Nephron progenitor cell (in vitro differentiated cells): ENCODE data around the gene B4GALNT4.
A peak's percentile ranks its signal among the peaks of the same experiment; 100 is the strongest.
"Not testable (repeated sequence)": the region's sequence is repeated elsewhere in the genome, so short reads cannot be mapped to it uniquely, and the experiment has no call there.

Experiments used
- DNase-seq: peaks from one replicate; pipeline ENCODE4 v3.0.0; 2021
- H3K27ac Mint-ChIP-seq: 2 replicates; pipeline ENCODE4 v1.8.0; 2021; ENCODE audit warnings: mild to moderate bottlenecking, moderate library complexity, mixed read lengths
- H3K27me3 Mint-ChIP-seq: 2 replicates; pipeline ENCODE4 v1.8.0; 2021; ENCODE audit warnings: mild to moderate bottlenecking, low read depth, mixed read lengths; ENCODE audit not compliant: poor library complexity
- H3K36me3 Mint-ChIP-seq: 2 replicates; pipeline ENCODE4 v1.8.0; 2021; ENCODE audit warnings: low read depth, mixed read lengths
- H3K4me1 Mint-ChIP-seq: 2 replicates; pipeline ENCODE4 v1.8.0; 2021; ENCODE audit warnings: mixed read lengths
- H3K4me3 Mint-ChIP-seq: 2 replicates; pipeline ENCODE4 v1.8.0; 2021; ENCODE audit warnings: mild to moderate bottlenecking, moderate library complexity, mixed read lengths
- H3K9me3 Mint-ChIP-seq: 2 replicates; pipeline ENCODE4 v1.8.0; 2021; ENCODE audit warnings: mild to moderate bottlenecking, moderate library complexity, mixed read lengths
- TF ChIP-seq, protein P1 (sequence below): fragments of 200-600 bp; sonication (generic); IDR thresholded peaks from 2 replicates; pipeline ENCODE4 v1.5.0; 2021; ENCODE audit warnings: antibody characterized with exemption

B4GALNT4 gene

DNA sequence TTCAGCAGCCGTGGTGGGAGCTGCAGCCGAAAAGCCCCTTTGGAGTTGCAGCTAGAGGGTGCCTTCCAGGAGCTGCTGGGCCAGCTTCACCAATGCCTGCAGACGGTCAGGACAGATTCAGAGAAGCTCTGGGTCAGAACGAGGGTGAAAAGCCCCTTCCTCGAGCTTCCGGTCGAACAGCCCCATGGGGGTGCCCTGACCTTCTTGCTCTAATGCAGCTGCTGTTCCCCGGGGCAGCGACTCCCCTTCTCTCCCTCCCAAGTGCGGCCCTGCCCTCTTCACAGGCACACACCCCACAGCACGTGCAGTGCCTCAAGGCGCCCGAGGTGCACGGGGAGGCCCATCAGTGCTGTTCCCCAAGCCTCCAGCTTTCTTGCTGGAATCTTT is 39.0 kb upstream of the B4GALNT4 start:
- no peak for DNase-seq
- H3K9me3 Mint-ChIP-seq, result peaks cover 41% of the 10 kb centered on the region
- no peak overlapping the region for H3K27ac Mint-ChIP-seq
- TF ChIP-seq, protein P1, sequence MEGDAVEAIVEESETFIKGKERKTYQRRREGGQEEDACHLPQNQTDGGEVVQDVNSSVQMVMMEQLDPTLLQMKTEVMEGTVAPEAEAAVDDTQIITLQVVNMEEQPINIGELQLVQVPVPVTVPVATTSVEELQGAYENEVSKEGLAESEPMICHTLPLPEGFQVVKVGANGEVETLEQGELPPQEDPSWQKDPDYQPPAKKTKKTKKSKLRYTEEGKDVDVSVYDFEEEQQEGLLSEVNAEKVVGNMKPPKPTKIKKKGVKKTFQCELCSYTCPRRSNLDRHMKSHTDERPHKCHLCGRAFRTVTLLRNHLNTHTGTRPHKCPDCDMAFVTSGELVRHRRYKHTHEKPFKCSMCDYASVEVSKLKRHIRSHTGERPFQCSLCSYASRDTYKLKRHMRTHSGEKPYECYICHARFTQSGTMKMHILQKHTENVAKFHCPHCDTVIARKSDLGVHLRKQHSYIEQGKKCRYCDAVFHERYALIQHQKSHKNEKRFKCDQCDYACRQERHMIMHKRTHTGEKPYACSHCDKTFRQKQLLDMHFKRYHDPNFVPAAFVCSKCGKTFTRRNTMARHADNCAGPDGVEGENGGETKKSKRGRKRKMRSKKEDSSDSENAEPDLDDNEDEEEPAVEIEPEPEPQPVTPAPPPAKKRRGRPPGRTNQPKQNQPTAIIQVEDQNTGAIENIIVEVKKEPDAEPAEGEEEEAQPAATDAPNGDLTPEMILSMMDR, result no peak
- H3K27me3 Mint-ChIP-seq, result no peaks in the 10 kb centered on the region
- no peak overlapping the region for H3K4me3 Mint-ChIP-seq
- peaks cover 71% of the 10 kb centered on the region for H3K4me1 Mint-ChIP-seq
- H3K36me3 Mint-ChIP-seq, result peaks cover 4% of the 10 kb centered on the region

DNA sequence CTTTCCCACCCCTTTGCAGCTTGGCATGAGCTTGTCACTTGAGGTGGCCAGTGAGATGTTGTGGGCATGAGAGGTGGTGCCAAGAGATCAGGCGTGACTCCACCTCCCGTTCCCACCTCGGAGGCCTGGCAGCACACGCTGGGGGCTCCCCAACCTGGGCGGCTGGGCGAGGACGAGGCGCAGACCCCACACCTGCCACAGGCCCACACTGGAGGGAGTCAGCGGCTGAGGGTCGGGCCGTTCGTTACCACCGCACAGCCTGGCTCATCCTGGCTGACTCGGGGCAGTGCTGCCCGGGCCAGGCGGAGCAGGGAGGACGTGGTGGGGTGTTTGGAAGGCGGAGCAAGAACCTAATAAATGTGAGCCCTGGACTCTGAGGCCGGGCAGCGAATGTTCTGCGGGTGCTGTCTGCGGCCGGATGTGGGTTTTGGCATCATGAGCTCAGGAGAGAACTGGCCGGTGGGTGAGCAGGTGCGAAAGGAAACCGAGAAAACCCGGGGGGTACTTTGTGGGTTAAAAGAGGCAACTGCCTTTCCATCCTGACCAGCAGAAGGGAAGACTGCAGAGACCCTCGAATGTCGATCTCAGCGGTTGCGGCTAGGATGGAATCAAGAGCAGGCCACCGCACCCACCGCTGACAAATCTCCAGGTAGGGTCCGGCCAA is 38.5 kb upstream of the B4GALNT4 start:
- peaks cover 71% of the 10 kb centered on the region for H3K4me1 Mint-ChIP-seq
- H3K4me3 Mint-ChIP-seq, result no peak overlapping the region
- peaks cover 41% of the 10 kb centered on the region for H3K9me3 Mint-ChIP-seq
- no peak for DNase-seq
- TF ChIP-seq, protein P1, result no peak
- peaks cover 4% of the 10 kb centered on the region for H3K36me3 Mint-ChIP-seq
- no peaks in the 10 kb centered on the region for H3K27me3 Mint-ChIP-seq
- no peak overlapping the region for H3K27ac Mint-ChIP-seq

DNA sequence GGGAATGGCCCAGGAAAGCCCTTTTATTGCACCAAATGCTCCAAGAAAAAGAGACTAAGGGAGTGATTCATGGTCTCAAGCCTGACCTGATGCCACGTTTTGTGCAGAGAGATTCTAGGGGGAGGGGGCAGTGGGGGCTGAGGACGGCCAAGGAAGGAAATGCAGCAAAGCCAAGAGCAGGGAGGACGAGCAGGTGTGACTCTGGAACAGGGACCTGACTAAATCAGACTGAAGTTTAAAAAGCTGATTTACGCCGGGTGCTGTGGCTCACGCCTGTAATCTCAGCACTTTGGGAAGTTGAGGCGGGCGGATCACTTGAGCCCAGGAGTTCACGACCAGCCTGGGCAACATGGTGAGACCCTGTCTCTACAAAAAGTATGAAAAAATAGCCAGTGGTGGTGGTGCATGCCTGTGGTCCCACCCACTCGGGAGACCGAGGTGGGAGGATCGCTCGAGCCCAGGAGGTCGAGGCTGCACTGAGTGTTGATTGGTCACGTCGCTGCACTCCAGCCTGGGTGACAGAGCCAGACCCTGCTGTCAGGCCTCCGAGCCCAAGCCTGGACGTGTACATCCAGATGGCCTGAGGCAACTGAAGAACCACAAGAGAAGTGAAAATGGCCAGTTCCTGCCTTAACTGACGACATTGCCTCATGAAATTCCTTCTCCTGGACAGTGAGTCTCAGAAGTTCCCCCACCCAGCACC is 37.8 kb upstream of the B4GALNT4 start:
- H3K27ac Mint-ChIP-seq, result peak overlapping the region; percentile 29
- TF ChIP-seq, protein P1, result no peak
- H3K9me3 Mint-ChIP-seq, result peaks cover 41% of the 10 kb centered on the region

DNA sequence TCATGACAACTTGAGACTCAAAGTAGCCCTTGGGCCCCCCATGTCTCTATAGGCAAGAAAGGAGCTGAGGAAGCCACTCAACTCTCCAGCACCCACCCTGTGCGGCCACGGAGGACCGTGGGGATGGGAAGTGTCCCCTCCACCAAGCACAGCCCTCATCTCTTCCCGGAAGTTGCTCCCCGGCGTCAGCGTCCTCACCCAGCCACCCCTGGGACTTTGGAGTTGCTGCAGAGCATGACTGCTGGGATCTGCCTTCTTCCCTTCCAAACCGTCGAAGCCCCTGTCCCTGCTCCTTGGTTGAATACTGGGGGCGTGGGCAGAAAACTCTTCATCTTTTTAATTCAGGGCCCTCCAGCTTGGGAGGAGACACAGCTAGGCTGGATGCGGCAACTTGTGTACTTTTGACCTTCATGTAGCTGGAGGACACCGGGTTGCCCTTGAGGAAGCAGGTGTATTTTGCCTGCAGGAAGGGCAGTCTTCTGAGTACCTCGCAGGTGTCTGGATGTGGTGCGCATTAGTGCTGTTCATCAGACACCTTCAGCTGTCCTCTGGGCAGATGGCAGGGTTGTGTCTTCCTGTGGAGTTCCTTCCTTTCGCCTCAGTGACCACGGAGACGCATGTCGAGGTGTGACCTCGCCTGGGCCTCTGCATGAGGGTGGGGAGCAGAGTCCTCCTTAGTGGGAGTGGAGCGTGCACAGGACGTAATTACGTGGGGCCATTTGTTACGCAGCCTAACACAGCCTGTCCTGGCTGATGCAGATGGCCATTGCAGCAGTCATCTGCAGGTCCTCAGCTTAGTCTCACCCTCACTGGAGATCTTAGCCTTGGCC is 36.4 kb upstream of the B4GALNT4 start:
- Mint-ChIP-seq H3K27ac (no peak overlapping the region), H3K9me3 (peaks cover 41% of the 10 kb centered on the region), H3K27me3 (no peaks in the 10 kb centered on the region), H3K4me3 (no peak overlapping the region), H3K36me3 (peaks cover 4% of the 10 kb centered on the region), H3K4me1 (peaks cover 67% of the 10 kb centered on the region)
- DNase-seq, result no peak
- TF ChIP-seq, protein P1, result no peak

More for the DNA sequence above, 37.8 kb upstream of the B4GALNT4 start:
- DNase-seq, result no peak
- Mint-ChIP-seq H3K36me3 (peaks cover 4% of the 10 kb centered on the region), H3K4me1 (peaks cover 71% of the 10 kb centered on the region), H3K4me3 (no peak overlapping the region), H3K27me3 (no peaks in the 10 kb centered on the region)

DNA sequence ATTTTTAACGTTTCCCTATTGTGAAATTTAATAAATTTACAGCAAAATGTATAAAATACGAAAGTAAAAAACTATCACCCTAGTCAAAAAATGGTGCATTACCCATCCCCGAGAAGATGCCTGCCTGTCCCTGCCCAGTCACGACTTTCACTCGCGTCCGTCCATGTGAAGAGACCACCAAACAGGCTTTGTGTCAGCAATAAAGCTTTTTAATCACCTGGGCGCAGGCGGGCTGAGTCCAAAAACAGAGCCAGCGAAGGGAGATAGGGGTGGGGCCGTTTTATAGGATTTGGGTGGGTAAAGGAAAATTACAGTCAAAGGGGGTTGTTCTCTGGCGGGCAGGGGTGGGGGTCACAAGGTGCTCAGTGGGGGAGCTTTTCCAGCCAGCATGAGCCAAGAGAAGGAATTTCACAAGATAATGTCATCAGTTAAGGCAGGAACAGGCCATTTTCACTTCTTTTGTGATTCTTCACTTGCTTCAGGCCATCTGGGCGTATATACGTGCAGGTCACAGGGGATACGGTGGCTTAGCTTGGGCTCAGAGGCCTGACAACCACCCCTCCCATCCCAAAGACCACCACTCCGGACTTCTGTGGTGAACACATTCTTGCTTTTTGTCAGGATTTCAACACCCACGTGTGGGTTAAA is 35.6 kb upstream of the B4GALNT4 start:
- Mint-ChIP-seq H3K9me3 (peaks cover 43% of the 10 kb centered on the region), H3K27ac (peak overlapping the region; percentile 86), H3K4me3 (peak overlapping the region; percentile 70), H3K4me1 (peaks cover 63% of the 10 kb centered on the region)
- not testable (repeated sequence) for DNase-seq, H3K27me3 Mint-ChIP-seq, H3K36me3 Mint-ChIP-seq
